Effector memory CD8-positive, alpha-beta T cell (primary cell): Measurements from ENCODE around the gene GABARAPL1.

ENCODE experiments used
- ATAC-seq: fragments of 150-1000 bp; cut with Tn5 transposase; replicated peaks from 2 replicates; pipeline ENCODE4 v1.10.0; 2021; ENCODE audit warnings: mild to moderate bottlenecking, moderate library complexity
- DNase-seq, 3 experiments: peaks; one replicate each; pipeline ENCODE4 v3.0.0; 2021
- H3K27ac Mint-ChIP-seq, 2 donors: one replicate each; pipeline ENCODE4 v1.8.0; 2022; ENCODE audit warnings: mild to moderate bottlenecking in 2 of 2, mixed read lengths in 2 of 2, moderate library complexity in 2 of 2
- H3K27me3 Mint-ChIP-seq, 2 donors: one replicate each; pipeline ENCODE4 v1.8.0; 2022; ENCODE audit warnings: mixed read lengths in 2 of 2
- H3K36me3 Mint-ChIP-seq: one replicate; pipeline ENCODE4 v1.8.0; 2022; ENCODE audit warnings: mild to moderate bottlenecking, moderate library complexity, mixed read lengths; ENCODE audit not compliant: insufficient read depth
- H3K4me1 Mint-ChIP-seq, 2 donors: one replicate each; pipeline ENCODE4 v1.8.0; 2022; ENCODE audit warnings: low read depth in 2 of 2, mixed read lengths in 2 of 2
- H3K4me3 Mint-ChIP-seq, 2 donors: one replicate each; pipeline ENCODE4 v1.8.0; 2022; ENCODE audit warnings: mild to moderate bottlenecking in 2 of 2, mixed read lengths in 2 of 2, moderate library complexity in 2 of 2
- H3K9me3 Mint-ChIP-seq, 2 donors: one replicate each; pipeline ENCODE4 v1.8.0; 2022; ENCODE audit warnings: mixed read lengths in 2 of 2
- total RNA-seq, 9 experiments: gene quantifications; one replicate each; lab custom pipeline; 2026; lab: John Stamatoyannopoulos, UW

GABARAPL1 gene
- 31.0 to 414 (median 175) reads per million in 9 experiments for total RNA-seq

- Mint-ChIP-seq H3K9me3 (no peaks in the 10 kb centered on the region), H3K4me3 (peak within 1 kb of the TSS; percentile 92 to 95), H3K4me1 (peaks cover 20 to 33% of the 10 kb centered on the region in 2 donors), H3K36me3 (peaks cover 63% of the 10 kb centered on the region), H3K27me3 (no peaks in the 10 kb centered on the region), H3K27ac (peak within 1 kb of the TSS; percentile 99 to 100)
- peak; percentile 78 to 83 (median 81) for DNase-seq
- peak; percentile 67 for ATAC-seq
Measured at GRCh38 chr12:10212739-10213131, at the start of gene GABARAPL1. Gene GABARAPL1 (plus strand): TSS chr12:10212877. CDS start chr12:10213130, 253 bp downstream.

- Mint-ChIP-seq H3K27ac (no peak overlapping the region), H3K4me3 (no peak overlapping the region), H3K4me1 (no peaks in the 10 kb centered on the region), H3K27me3 (peaks cover 0 to 7% of the 10 kb centered on the region in 2 donors), H3K9me3 (no peaks in the 10 kb centered on the region), H3K36me3 (no peaks in the 10 kb centered on the region)
- no peak for DNase-seq
- no peak for ATAC-seq
Measured at GRCh38 chr12:10163084-10163483, 49.6 kb upstream of the GABARAPL1 start.

GRCh38 chr12:10165421-10165820 is 47.3 kb upstream of the GABARAPL1 start:
- DNase-seq (no peak), ATAC-seq (no peak)
- Mint-ChIP-seq H3K4me3 (no peak overlapping the region), H3K36me3 (no peaks in the 10 kb centered on the region), H3K27ac (no peak overlapping the region), H3K27me3 (peaks cover 0 to 7% of the 10 kb centered on the region in 2 donors), H3K4me1 (no peaks in the 10 kb centered on the region), H3K9me3 (no peaks in the 10 kb centered on the region)

GRCh38 chr12:10167599-10167998 is 45.1 kb upstream of the GABARAPL1 start:
- H3K4me1 Mint-ChIP-seq, result no peaks in the 10 kb centered on the region
- H3K27ac Mint-ChIP-seq, result no peak overlapping the region
- H3K36me3 Mint-ChIP-seq, result no peaks in the 10 kb centered on the region
- no peak for DNase-seq
- H3K4me3 Mint-ChIP-seq, result no peak overlapping the region
- H3K27me3 Mint-ChIP-seq, result peaks cover 9 to 20% of the 10 kb centered on the region in 2 donors
- no peak for ATAC-seq
- no peaks in the 10 kb centered on the region for H3K9me3 Mint-ChIP-seq

- ATAC-seq (no peak), DNase-seq (no peak)
- peaks cover 15 to 26% of the 10 kb centered on the region in 2 donors for H3K27me3 Mint-ChIP-seq
- H3K4me3 Mint-ChIP-seq, result no peak overlapping the region
- no peaks in the 10 kb centered on the region for H3K36me3 Mint-ChIP-seq
- H3K4me1 Mint-ChIP-seq, result no peaks in the 10 kb centered on the region
- H3K27ac Mint-ChIP-seq, result no peak overlapping the region
- no peaks in the 10 kb centered on the region for H3K9me3 Mint-ChIP-seq
Measured at GRCh38 chr12:10169104-10169503, 43.6 kb upstream of the GABARAPL1 start.

GRCh38 chr12:10170216-10170615 is 42.5 kb upstream of the GABARAPL1 start:
- Mint-ChIP-seq H3K9me3 (no peaks in the 10 kb centered on the region), H3K27ac (no peak overlapping the region), H3K4me1 (no peaks in the 10 kb centered on the region), H3K27me3 (peaks cover 26 to 36% of the 10 kb centered on the region in 2 donors), H3K4me3 (no peak overlapping the region), H3K36me3 (no peaks in the 10 kb centered on the region)
- ATAC-seq, result no peak
- DNase-seq, result no peak

- no peaks in the 10 kb centered on the region for H3K9me3 Mint-ChIP-seq
- no peak for DNase-seq
- no peaks in the 10 kb centered on the region for H3K4me1 Mint-ChIP-seq
- peaks cover 33 to 41% of the 10 kb centered on the region in 2 donors for H3K27me3 Mint-ChIP-seq
- H3K27ac Mint-ChIP-seq, result no peak within 1 kb of the TSS
- H3K36me3 Mint-ChIP-seq, result no peaks in the 10 kb centered on the region
- no peak within 1 kb of the TSS for H3K4me3 Mint-ChIP-seq
- no peak for ATAC-seq
Measured at GRCh38 chr12:10171973-10172728, 40.5 kb upstream of the GABARAPL1 start, which contains the start of gene OLR1. Gene OLR1 (minus strand): TSS chr12:10172132. CDS start chr12:10172077, 55 bp downstream.

- Mint-ChIP-seq H3K4me3 (no peak overlapping the region), H3K9me3 (no peaks in the 10 kb centered on the region), H3K27ac (no peak overlapping the region), H3K36me3 (no peaks in the 10 kb centered on the region), H3K27me3 (peaks cover 47 to 58% of the 10 kb centered on the region in 2 donors), H3K4me1 (no peaks in the 10 kb centered on the region)
- no peak for DNase-seq
- no peak for ATAC-seq
Measured at GRCh38 chr12:10174986-10175614, 37.6 kb upstream of the GABARAPL1 start.

GRCh38 chr12:10175846-10176636 is 36.6 kb upstream of the GABARAPL1 start:
- Mint-ChIP-seq H3K27me3 (peaks cover 47 to 65% of the 10 kb centered on the region in 2 donors), H3K27ac (no peak overlapping the region), H3K36me3 (no peaks in the 10 kb centered on the region), H3K4me1 (no peaks in the 10 kb centered on the region), H3K4me3 (no peak overlapping the region), H3K9me3 (no peaks in the 10 kb centered on the region)
- ATAC-seq, result no peak
- no peak for DNase-seq

- Mint-ChIP-seq H3K27me3 (peaks cover 39 to 65% of the 10 kb centered on the region in 2 donors), H3K4me1 (no peaks in the 10 kb centered on the region), H3K27ac (no peak within 1 kb of the TSS), H3K4me3 (no peak within 1 kb of the TSS), H3K9me3 (no peaks in the 10 kb centered on the region), H3K36me3 (no peaks in the 10 kb centered on the region)
- ATAC-seq (no peak), DNase-seq (no peak)
Measured at GRCh38 chr12:10178821-10179220, 33.9 kb upstream of the GABARAPL1 start, which contains the start of gene TMEM52B. Gene TMEM52B (plus strand): TSS chr12:10179032. CDS start chr12:10179575, 543 bp downstream.

GRCh38 chr12:10179776-10180181 is 32.9 kb upstream of the GABARAPL1 start:
- ATAC-seq (no peak), DNase-seq (no peak)
- no peaks in the 10 kb centered on the region for H3K9me3 Mint-ChIP-seq
- H3K27ac Mint-ChIP-seq, result no peak overlapping the region
- peaks cover 39 to 65% of the 10 kb centered on the region in 2 donors for H3K27me3 Mint-ChIP-seq
- no peak overlapping the region for H3K4me3 Mint-ChIP-seq
- H3K36me3 Mint-ChIP-seq, result no peaks in the 10 kb centered on the region
- no peaks in the 10 kb centered on the region for H3K4me1 Mint-ChIP-seq

GRCh38 chr12:10182354-10183049 is 30.2 kb upstream of the GABARAPL1 start:
- Mint-ChIP-seq H3K4me1 (no peaks in the 10 kb centered on the region), H3K36me3 (no peaks in the 10 kb centered on the region), H3K27me3 (peaks cover 45 to 71% of the 10 kb centered on the region in 2 donors), H3K4me3 (no peak overlapping the region), H3K27ac (no peak overlapping the region), H3K9me3 (no peaks in the 10 kb centered on the region)
- peak; percentile 21 for ATAC-seq
- no peak for DNase-seq
